Measurements from ENCODE around the gene XKR8.

XKR8 gene

DNA sequence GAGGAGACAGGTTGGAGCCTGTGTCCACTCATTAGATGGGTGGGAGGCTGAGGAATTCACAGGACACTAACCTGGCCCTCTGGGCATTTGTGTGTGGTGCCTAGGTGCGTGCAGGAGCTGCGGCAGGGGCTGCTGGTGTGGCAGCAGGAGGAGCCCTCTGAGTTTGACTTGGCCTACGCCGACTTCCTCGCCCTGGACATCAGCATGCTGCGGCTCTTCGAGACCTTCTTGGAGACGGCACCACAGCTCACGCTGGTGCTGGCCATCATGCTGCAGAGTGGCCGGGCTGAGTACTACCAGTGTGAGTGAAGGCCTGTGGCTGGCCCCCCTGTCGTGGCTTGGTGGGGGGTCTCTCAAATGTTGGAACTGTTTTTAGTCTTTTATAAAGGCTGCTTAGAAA lies 3.6 kb downstream of the XKR8 start:
- Histone ChIP-seq H3K27ac (no peak overlapping the region), H3K4me3 (no peak overlapping the region)
- TF ChIP-seq, protein P1, sequence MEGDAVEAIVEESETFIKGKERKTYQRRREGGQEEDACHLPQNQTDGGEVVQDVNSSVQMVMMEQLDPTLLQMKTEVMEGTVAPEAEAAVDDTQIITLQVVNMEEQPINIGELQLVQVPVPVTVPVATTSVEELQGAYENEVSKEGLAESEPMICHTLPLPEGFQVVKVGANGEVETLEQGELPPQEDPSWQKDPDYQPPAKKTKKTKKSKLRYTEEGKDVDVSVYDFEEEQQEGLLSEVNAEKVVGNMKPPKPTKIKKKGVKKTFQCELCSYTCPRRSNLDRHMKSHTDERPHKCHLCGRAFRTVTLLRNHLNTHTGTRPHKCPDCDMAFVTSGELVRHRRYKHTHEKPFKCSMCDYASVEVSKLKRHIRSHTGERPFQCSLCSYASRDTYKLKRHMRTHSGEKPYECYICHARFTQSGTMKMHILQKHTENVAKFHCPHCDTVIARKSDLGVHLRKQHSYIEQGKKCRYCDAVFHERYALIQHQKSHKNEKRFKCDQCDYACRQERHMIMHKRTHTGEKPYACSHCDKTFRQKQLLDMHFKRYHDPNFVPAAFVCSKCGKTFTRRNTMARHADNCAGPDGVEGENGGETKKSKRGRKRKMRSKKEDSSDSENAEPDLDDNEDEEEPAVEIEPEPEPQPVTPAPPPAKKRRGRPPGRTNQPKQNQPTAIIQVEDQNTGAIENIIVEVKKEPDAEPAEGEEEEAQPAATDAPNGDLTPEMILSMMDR (IDR thresholded peaks at IDR 0.05): no peak
- DNase-seq (ENCODE audit: low spot score): no peak

DNA sequence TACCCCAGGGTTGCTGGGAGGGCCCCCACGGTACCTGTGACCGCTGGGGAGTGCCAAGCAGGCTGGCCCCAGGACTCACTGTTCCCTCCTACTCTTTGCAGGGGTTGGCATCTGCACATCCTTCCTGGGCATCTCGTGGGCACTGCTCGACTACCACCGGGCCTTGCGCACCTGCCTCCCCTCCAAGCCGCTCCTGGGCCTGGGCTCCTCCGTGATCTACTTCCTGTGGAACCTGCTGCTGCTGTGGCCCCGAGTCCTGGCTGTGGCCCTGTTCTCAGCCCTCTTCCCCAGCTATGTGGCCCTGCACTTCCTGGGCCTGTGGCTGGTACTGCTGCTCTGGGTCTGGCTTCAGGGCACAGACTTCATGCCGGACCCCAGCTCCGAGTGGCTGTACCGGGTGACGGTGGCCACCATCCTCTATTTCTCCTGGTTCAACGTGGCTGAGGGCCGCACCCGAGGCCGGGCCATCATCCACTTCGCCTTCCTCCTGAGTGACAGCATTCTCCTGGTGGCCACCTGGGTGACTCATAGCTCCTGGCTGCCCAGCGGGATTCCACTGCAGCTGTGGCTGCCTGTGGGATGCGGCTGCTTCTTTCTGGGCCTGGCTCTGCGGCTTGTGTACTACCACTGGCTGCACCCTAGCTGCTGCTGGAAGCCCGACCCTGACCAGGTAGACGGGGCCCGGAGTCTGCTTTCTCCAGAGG lies 6.8 kb downstream of the XKR8 start:
- H3K27ac ChIP-seq: no peak overlapping the region
- TF ChIP-seq, protein P1 (IDR thresholded peaks at IDR 0.05): no peak
- no peak for DNase-seq (ENCODE audit: low spot score)
- H3K4me3 ChIP-seq: no peak overlapping the region

DNA sequence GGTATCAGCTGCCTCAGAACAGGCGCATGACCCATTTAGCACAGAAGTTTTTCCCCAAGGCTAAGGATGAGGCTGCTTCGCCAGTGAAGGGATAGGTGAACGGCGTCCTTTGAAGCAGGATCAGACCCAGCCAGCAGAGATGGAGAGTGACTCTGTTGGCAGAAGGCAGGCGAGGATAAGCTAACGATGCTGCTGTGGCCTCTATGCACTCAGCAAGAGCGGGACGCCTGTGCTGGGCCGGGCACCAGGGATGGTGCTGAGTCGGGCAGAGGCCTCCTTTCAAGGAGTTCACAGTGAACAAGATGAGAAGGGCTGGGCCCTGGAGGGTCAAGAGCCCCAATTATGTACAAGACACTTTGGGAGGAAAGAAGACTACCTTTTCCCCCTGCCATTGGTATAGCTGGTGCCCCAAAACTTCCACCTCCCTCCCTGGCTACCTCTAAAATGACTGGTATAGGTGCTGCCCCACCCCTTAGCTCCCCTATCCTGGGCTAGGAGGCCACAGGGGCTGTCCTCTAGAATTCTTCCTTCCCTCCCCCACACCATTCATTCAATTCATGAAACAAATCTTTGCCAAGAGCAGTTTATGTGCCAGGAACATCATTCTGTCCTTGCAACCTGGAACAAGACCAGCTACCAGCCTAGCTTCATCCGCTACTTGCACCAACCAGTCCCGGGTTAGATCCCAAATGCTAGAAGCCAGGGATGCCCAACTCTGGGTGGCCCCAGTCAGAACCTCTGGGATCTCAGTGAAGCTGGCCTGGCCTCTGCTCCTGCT lies 7.5 kb downstream of the XKR8 start:
- DNase-seq (ENCODE audit: low spot score): no peak
- H3K4me3 ChIP-seq: no peak overlapping the region
- TF ChIP-seq, protein P1 (IDR thresholded peaks at IDR 0.05): no peak
- peak overlapping the region in 1 of 2 donors; percentile 19 for H3K27ac ChIP-seq

DNA sequence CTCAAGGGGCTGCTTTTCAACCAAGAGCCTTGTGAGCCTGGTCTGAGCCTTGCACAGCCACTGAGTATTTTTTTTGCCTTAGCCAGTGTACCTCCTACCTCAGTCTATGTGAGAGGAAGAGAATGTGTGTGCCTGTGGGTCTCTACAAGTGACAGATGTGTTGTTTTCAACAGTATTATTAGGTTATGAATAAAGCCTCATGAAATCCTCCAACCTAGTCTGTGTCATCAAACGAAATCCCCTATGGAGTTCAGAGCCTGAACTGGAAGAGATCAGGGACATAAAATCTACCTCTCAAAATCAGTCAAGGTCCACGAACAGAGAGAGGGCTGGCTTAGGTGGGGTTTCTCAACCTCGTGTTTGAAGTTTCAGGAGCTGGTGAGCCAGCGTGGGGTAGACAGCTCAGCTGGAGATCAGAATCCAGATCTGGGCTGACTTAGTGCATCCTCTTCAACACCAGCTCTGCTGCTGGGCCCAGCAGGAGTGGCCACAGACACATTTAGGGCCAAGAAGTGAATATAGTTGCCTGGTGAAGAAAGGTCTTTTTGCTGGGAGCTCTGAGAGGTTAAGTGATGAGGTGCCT lies 8.2 kb downstream of the XKR8 start:
- Histone ChIP-seq H3K4me3 (no peak overlapping the region), H3K27ac (peak overlapping the region in 1 of 2 donors; percentile 76)
- no peak for DNase-seq (ENCODE audit: low spot score)
- TF ChIP-seq, protein P1 (IDR thresholded peaks at IDR 0.05): no peak

DNA sequence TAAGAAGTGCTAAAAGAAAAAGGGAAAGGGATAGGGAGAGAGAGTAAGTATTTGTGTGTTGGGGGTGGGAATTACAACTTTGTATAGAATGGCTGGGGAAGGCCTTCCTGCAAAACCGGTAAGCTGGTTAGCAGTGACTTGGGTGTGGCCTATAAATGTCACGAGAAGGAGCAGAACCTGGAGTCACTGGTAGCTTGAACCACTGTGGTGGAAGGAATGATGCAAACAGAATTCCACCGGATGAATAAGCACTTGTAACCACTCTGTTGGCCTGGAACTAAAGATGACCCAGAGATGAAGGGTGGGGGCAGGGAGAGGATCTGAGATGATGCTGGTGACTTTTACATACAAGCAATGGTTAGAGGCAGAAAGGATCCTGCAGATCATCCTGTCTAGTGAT lies 8.9 kb downstream of the XKR8 start:
- H3K4me3 ChIP-seq: no peak overlapping the region
- H3K27ac ChIP-seq: peak overlapping the region in 1 of 2 donors; percentile 76
- DNase-seq (ENCODE audit: low spot score): no peak
- TF ChIP-seq, protein P1 (IDR thresholded peaks at IDR 0.05): no peak

DNA sequence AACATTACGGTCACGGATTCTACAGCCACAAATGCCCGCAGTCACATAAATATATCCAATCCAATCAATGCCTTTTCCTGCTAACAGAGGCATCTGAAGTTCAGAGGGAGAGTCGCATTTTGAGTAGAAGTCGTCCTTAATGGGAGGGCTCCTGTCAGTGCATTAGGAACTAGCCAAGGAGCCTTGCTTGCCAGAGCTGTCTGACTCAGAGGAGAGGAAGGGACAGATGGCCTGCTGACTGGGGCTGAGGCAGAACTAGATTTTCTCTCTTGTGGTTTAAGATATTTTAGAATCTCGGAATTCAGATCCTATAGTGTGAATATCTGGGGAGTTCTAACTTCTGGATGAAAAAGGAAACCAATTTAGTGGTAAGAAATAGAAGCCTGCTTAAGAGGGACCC lies 10.6 kb downstream of the XKR8 start:
- H3K27ac ChIP-seq: peak overlapping the region in 1 of 2 donors; percentile 73
- no peak overlapping the region for H3K4me3 ChIP-seq
- no peak for DNase-seq (ENCODE audit: low spot score)
- TF ChIP-seq, protein P1 (IDR thresholded peaks at IDR 0.05): no peak
